GM12875 (cell line): ENCODE results near the gene MAP3K4.

Experiments
- H3K4me3 ChIP-seq: one replicate; pipeline ENCODE4 v1.5.1; 2011; ENCODE audit warnings: low read depth, low read length, control low read depth
- CTCF ChIP-seq: IDR thresholded peaks from 2 replicates; pipeline ENCODE4 v1.5.1; 2011; ENCODE audit warnings: low read depth, mild to moderate bottlenecking, control low read depth, inconsistent platforms, low read length, moderate library complexity, borderline replicate concordance; ENCODE audit not compliant: insufficient read depth

MAP3K4 gene

GRCh38 chr6:160962835-160963623, 28.5 kb upstream of the MAP3K4 start:
- no peak for TF ChIP-seq CTCF
- no peak overlapping the region for H3K4me3 ChIP-seq

- no peak for TF ChIP-seq CTCF
- no peak overlapping the region for H3K4me3 ChIP-seq
Observed at GRCh38 chr6:160963651-160964050, 27.9 kb upstream of the MAP3K4 start.

- no peak for TF ChIP-seq CTCF
- H3K4me3 ChIP-seq, result no peak overlapping the region
Observed at GRCh38 chr6:160965893-160966292, 25.7 kb upstream of the MAP3K4 start.

GRCh38 chr6:160966493-160967229, 24.9 kb upstream of the MAP3K4 start:
- no peak overlapping the region for H3K4me3 ChIP-seq
- no peak for TF ChIP-seq CTCF

GRCh38 chr6:160967351-160967750, 24.2 kb upstream of the MAP3K4 start:
- H3K4me3 ChIP-seq, result no peak overlapping the region

GRCh38 chr6:160967833-160968232, 23.7 kb upstream of the MAP3K4 start:
- no peak overlapping the region for H3K4me3 ChIP-seq
- TF ChIP-seq CTCF, result no peak

More at GRCh38 chr6:160967351-160967750, 24.2 kb upstream of the MAP3K4 start:
- TF ChIP-seq CTCF, result no peak
